Measurements from ENCODE around the gene PABPN1. TPM values are rescaled to one million over a fixed set of nuclear protein-coding genes. Genes with fewer than 3 reads are reported as not detected.
A peak's percentile ranks its signal among the peaks of the same experiment; 100 is the strongest.

Gene PABPN1
- total and polyA plus RNA-seq, 2 of the 13 experiments (the other 11 are each of a cell fraction or from before 2014, with no cell fraction given): 233 to 524 TPM

GRCh38 chr14:23327947-23328744 lies 6.9 kb downstream of the PABPN1 start (continued):
- TF ChIP-seq ERF (CRISPR knock-in tag; IDR thresholded peaks at IDR 0.05): peak; percentile 85
- no peak for TF ChIP-seq ZXDC (CRISPR knock-in tag; IDR thresholded peaks at IDR 0.05)
- no peak for TF ChIP-seq HDAC6 (IDR thresholded peaks at IDR 0.05; ENCODE audit: low read depth, low read length)
- TF ChIP-seq SRF (IDR thresholded peaks at IDR 0.05; ENCODE audit: low read depth, low read length): no peak
- no peak for TF ChIP-seq HDAC2 (CRISPR knock-in tag; IDR thresholded peaks at IDR 0.05)
- TF ChIP-seq SETDB1 (CRISPR knock-in tag; IDR thresholded peaks at IDR 0.05; ENCODE audit: borderline replicate concordance): peak; percentile 70; the same call in 1 of the 2 replicates
- 0 out of 2 replicates have a peak, but pooled peaks have one; percentile 76 for TF ChIP-seq SMYD3 (CRISPR knock-in tag; IDR thresholded peaks at IDR 0.05)
- no peak for TF ChIP-seq TEAD2 (CRISPR knock-in tag; IDR thresholded peaks at IDR 0.05)
- TF ChIP-seq KLF16 (CRISPR knock-in tag; IDR thresholded peaks at IDR 0.05): peak in 1 of 2 experiments; percentile 81; a peak in 1 of 4 replicates
- TF ChIP-seq NAIF1 (CRISPR knock-in tag; IDR thresholded peaks at IDR 0.05; ENCODE audit: borderline replicate concordance): no peak
- no peak for TF ChIP-seq CBFB (CRISPR knock-in tag; IDR thresholded peaks at IDR 0.05)
- no peak for TF ChIP-seq TBX3 (IDR thresholded peaks at IDR 0.05; ENCODE audit: borderline replicate concordance)
- TF ChIP-seq KDM6A (CRISPR knock-in tag; IDR thresholded peaks at IDR 0.05; ENCODE audit: low read depth): peak; percentile 52; the same call in 1 of the 2 replicates
- TF ChIP-seq PTBP1 (IDR thresholded peaks at IDR 0.05; ENCODE audit: low read depth, low read length, poor library complexity, severe bottlenecking): no peak
- no peak for TF ChIP-seq PHB2 (IDR thresholded peaks at IDR 0.05; ENCODE audit: partially characterized antibody)
- TF ChIP-seq, protein P1, sequence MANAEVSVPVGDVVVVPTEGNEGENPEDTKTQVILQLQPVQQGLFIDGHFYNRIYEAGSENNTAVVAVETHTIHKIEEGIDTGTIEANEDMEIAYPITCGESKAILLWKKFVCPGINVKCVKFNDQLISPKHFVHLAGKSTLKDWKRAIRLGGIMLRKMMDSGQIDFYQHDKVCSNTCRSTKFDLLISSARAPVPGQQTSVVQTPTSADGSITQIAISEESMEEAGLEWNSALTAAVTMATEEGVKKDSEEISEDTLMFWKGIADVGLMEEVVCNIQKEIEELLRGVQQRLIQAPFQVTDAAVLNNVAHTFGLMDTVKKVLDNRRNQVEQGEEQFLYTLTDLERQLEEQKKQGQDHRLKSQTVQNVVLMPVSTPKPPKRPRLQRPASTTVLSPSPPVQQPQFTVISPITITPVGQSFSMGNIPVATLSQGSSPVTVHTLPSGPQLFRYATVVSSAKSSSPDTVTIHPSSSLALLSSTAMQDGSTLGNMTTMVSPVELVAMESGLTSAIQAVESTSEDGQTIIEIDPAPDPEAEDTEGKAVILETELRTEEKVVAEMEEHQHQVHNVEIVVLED (CRISPR knock-in tag; IDR thresholded peaks at IDR 0.05; ENCODE audit: borderline replicate concordance): no peak
- TF ChIP-seq ATAD3A (CRISPR knock-in tag; IDR thresholded peaks at IDR 0.05): no peak
- TF ChIP-seq ATF6 (CRISPR knock-in tag; conservative IDR thresholded peaks at IDR 0.05): 0 out of 2 replicates have a peak, but pooled peaks have one; percentile 55
- TF ChIP-seq SOX5 (CRISPR knock-in tag; IDR thresholded peaks at IDR 0.05; ENCODE audit: borderline replicate concordance): peak; percentile 47; the same call in 1 of the 2 replicates
- no peak for TF ChIP-seq ZNF33B (CRISPR knock-in tag; IDR thresholded peaks at IDR 0.05)
- TF ChIP-seq FLYWCH1 (CRISPR knock-in tag; IDR thresholded peaks at IDR 0.05): no peak
- 0 out of 2 replicates have a peak, but pooled peaks have one; percentile 51 for TF ChIP-seq ZKSCAN8 (CRISPR knock-in tag; IDR thresholded peaks at IDR 0.05; ENCODE audit: borderline replicate concordance)
